Keratinocyte (primary cell): ENCODE data around the gene FMNL3. TPM values are rescaled to one million over a fixed set of nuclear protein-coding genes. Genes with fewer than 3 reads are reported as not detected.

Experiments
- DNase-seq: peaks from one replicate; pipeline ENCODE4 v3.0.0-alpha.2; 2011; ENCODE audit warnings: low read depth, missing footprints, low spot score
- FAIRE-seq: peaks from 2 replicates; lab custom pipeline; 2011; peaks lifted over from hg19 to GRCh38; lab: Jason Lieb, UNC
- H2AFZ ChIP-seq: 2 replicates; pipeline ENCODE4 v1.6.0; 2012; ENCODE audit warnings: low read length, control low read depth, inconsistent platforms; ENCODE audit not compliant: control insufficient read depth
- H3K27ac ChIP-seq: 2 replicates; pipeline ENCODE4 v1.5.1; 2011; ENCODE audit warnings: low read length; ENCODE audit not compliant: control insufficient read depth, insufficient read depth
- H3K27me3 ChIP-seq: 3 replicates; pipeline ENCODE4 v1.6.0; 2011; ENCODE audit warnings: low read length; ENCODE audit not compliant: control insufficient read depth, insufficient read depth; ENCODE audit errors: extremely low read depth
- H3K36me3 ChIP-seq, 2 experiments: 2 replicates in 1 of 2; 3 replicates in 1 of 2; pipeline ENCODE4 v1.5.1; 2011; ENCODE audit warnings: low read length in 2 of 2, mild to moderate bottlenecking in 1 of 2; ENCODE audit not compliant: control insufficient read depth in 2 of 2, insufficient read depth in 2 of 2; ENCODE audit errors: extremely low read depth in 1 of 2
- H3K4me1 ChIP-seq: 3 replicates; pipeline ENCODE4 v1.5.1; 2011; ENCODE audit warnings: low read length; ENCODE audit not compliant: control insufficient read depth, insufficient read depth; ENCODE audit errors: extremely low read depth
- H3K4me2 ChIP-seq: 3 replicates; pipeline ENCODE4 v1.6.0; 2011; ENCODE audit warnings: low read depth, low read length; ENCODE audit not compliant: control insufficient read depth, insufficient read depth; ENCODE audit errors: extremely low read depth
- H3K4me3 ChIP-seq, 3 experiments: fragments of 200-600 bp in 1 of 3; sonication (generic) in 1 of 3; 2 replicates in 2 of 3; 3 replicates in 1 of 3; pipeline ENCODE4 v1.5.1; 2011 to 2016; ENCODE audit warnings: low read length in 3 of 3, mild to moderate bottlenecking in 3 of 3, control low read depth in 2 of 3, inconsistent platforms in 1 of 3, low read depth in 1 of 3, mixed read lengths in 1 of 3, mixed run types in 1 of 3, moderate library complexity in 1 of 3; ENCODE audit not compliant: control insufficient read depth in 2 of 3, insufficient read depth in 2 of 3; ENCODE audit errors: extremely low read depth in 1 of 3
- H3K79me2 ChIP-seq: 2 replicates; pipeline ENCODE4 v1.6.0; 2012; ENCODE audit warnings: low read length; ENCODE audit not compliant: control insufficient read depth, insufficient read depth
- H3K9ac ChIP-seq: 3 replicates; pipeline ENCODE4 v1.6.0; 2011; ENCODE audit warnings: low read length; ENCODE audit not compliant: control insufficient read depth, insufficient read depth; ENCODE audit errors: extremely low read depth
- H3K9me1 ChIP-seq: 3 replicates; pipeline ENCODE4 v1.6.0; 2011; ENCODE audit warnings: low read length; ENCODE audit not compliant: control insufficient read depth, insufficient read depth; ENCODE audit errors: extremely low read depth
- H3K9me3 ChIP-seq: 2 replicates; pipeline ENCODE4 v1.5.1; 2012; ENCODE audit warnings: low read depth, low read length; ENCODE audit not compliant: control insufficient read depth
- H4K20me1 ChIP-seq: 3 replicates; pipeline ENCODE4 v1.6.0; 2011; ENCODE audit warnings: low read length; ENCODE audit not compliant: control insufficient read depth, insufficient read depth; ENCODE audit errors: extremely low read depth
- EZH2 ChIP-seq: IDR thresholded peaks from one replicate; pipeline ENCODE4 v1.6.1; 2012; ENCODE audit warnings: inconsistent platforms, mild to moderate bottlenecking, low read length, moderate library complexity
- dilution Hi-C: fragments of 300-500 bp; cut with MboI; formaldehyde crosslinking; loops from one replicate; pipeline ENCODE4 v1.7.0; 2020; ENCODE audit warnings: low sequenced_read_pairs; ENCODE audit not compliant: extremely low pct_ligation_motif_present
- polyA plus RNA-seq, 5 experiments: library from polyadenylated mRNA; depleted of rRNA in 3 of 5; stranded (reverse) in 3 of 5; stranded (forward) in 1 of 5; unstranded in 1 of 5; fragments of >200 nt; gene quantifications; 1 replicate in 1 of 5; 2 replicates in 3 of 5; 3 replicates in 1 of 5; pipeline versions ENCODE4 v1.2.1 to v1.2.3, GENCODE V29; 2011 to 2012; ENCODE audit warnings: missing spikeins in 2 of 5, low read depth in 1 of 5, low replicate concordance in 1 of 5
- small RNA-seq, 3 experiments: library from RNA; depleted of rRNA; stranded (forward); fragments of <200 nt; gene quantifications; one replicate each; pipeline ENCODE3, GENCODE V24; 2012; ENCODE audit warnings: low read depth in 3 of 3, low replicate concordance in 1 of 3; ENCODE audit not compliant: insufficient read length in 3 of 3
- TF ChIP-seq, protein P1 (sequence below), 3 experiments: IDR thresholded peaks in 1 of 3; conservative IDR thresholded peaks in 1 of 3; optimal IDR thresholded peaks in 1 of 3; 2 replicates in 2 of 3; 3 replicates in 1 of 3; pipeline versions ENCODE3 to v1.5.1; 2011; ENCODE audit warnings: low read length in 3 of 3, mild to moderate bottlenecking in 3 of 3, moderate library complexity in 2 of 3, control low read depth in 1 of 3, inconsistent platforms in 1 of 3; ENCODE audit not compliant: insufficient read depth in 2 of 3; ENCODE audit errors: extremely low read depth in 1 of 3

The FMNL3 gene
- polyA plus RNA-seq, 1 donor (not counting 4 experiments of a cell fraction or from before 2014, with no cell fraction given) = 1.1 TPM

DNA sequence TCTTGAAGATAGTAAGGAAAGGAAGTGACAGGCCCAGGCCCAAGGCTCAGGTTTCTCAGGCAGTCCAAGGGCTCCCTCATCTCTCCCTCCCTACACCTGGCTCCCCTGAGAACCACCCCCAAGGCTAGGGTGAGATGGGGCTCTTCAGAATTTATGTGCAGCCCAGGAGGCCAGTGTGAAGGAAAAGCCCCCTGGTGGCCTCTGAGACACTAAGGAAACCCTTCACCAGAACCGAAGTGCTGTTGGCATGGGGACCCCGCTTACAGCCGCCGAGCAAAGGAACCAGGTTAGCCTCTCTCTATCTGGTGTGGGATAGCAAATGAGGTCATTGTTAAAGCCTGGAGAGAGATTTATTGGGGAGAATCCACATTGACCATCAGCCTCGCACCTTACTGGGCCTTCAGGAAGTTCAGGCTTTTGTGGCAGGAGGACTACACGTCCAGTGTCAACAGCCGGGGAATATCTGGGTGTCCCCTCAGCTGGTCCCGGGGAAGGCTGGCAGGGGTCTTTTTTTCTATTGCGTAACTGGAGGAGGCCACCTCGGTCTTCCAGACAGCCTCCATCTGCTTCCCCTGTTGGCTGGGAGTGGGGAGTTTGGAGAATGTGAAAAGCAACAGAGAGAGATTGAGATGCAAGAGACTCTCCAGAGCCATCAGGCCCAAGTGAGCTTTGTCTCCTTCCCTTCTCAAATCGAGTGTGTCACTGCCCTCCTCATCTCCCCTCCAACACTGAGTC lies 119.9 kb downstream of the FMNL3 start:
- Histone ChIP-seq H3K9me3 (no peaks in the 10 kb centered on the region), H3K4me2 (no peak overlapping the region), H3K9ac (no peak overlapping the region), H3K9me1 (no peaks in the 10 kb centered on the region), H3K27me3 (no peaks in the 10 kb centered on the region), H3K4me1 (peaks cover 7% of the 10 kb centered on the region), H2AFZ (no peak overlapping the region), H3K27ac (no peak overlapping the region), H3K36me3 (peaks cover 0 to 12% of the 10 kb centered on the region in 2 experiments), H3K4me3 (no peak overlapping the region), H3K79me2 (no peaks in the 10 kb centered on the region), H4K20me1 (no peaks in the 10 kb centered on the region)
- TF ChIP-seq EZH2 = no peak
- TF ChIP-seq, protein P1, sequence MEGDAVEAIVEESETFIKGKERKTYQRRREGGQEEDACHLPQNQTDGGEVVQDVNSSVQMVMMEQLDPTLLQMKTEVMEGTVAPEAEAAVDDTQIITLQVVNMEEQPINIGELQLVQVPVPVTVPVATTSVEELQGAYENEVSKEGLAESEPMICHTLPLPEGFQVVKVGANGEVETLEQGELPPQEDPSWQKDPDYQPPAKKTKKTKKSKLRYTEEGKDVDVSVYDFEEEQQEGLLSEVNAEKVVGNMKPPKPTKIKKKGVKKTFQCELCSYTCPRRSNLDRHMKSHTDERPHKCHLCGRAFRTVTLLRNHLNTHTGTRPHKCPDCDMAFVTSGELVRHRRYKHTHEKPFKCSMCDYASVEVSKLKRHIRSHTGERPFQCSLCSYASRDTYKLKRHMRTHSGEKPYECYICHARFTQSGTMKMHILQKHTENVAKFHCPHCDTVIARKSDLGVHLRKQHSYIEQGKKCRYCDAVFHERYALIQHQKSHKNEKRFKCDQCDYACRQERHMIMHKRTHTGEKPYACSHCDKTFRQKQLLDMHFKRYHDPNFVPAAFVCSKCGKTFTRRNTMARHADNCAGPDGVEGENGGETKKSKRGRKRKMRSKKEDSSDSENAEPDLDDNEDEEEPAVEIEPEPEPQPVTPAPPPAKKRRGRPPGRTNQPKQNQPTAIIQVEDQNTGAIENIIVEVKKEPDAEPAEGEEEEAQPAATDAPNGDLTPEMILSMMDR (optimal IDR thresholded peaks at IDR 0.05 in 1 of 3, IDR thresholded peaks at IDR 0.05 in 1 of 3, conservative IDR thresholded peaks at IDR 0.05 in 1 of 3; ENCODE audit: extremely low read depth in 1 of 3, insufficient read depth in 2 of 3, low read length in 3 of 3) = no peak
- FAIRE-seq (no peak), DNase-seq (no peak)
- dilution Hi-C loops = no loop called here

Small RNA genes within 50 kb of the gene (small RNA-seq; reads per million reads assigned to genes)
- gene AC020612.2 (0 reads per million in 3 experiments), gene HIGD1AP9 (0 reads per million in 3 experiments), gene POLR2KP1 (0 reads per million in 3 experiments), gene RNU6-834P (0 reads per million in 3 experiments)

Other genes with a start within 250 kb of the FMNL3 start
- gene KCNH3, start 168.4 kb downstream of the FMNL3 start, polyA plus RNA-seq = 0.08 to 0.21 TPM (median 0.16 TPM) in 3 replicates
- 40.7 to 55.8 TPM (median 49.3 TPM) in 3 replicates for gene MCRS1, start 139.3 kb downstream of the FMNL3 start, polyA plus RNA-seq
- gene FAM186B, start 101.8 kb downstream of the FMNL3 start, polyA plus RNA-seq = 0.12 to 0.23 TPM (median 0.13 TPM) in 3 replicates
- 12.7 to 19.0 TPM (median 13.3 TPM) in 3 replicates for gene PRPF40B, start 83.8 kb downstream of the FMNL3 start, polyA plus RNA-seq
- gene TMBIM6, start 34.2 kb upstream of the FMNL3 start, polyA plus RNA-seq = 619 to 815 TPM (median 668 TPM) in 3 replicates
- 3.9 to 5.8 TPM (median 4.4 TPM) in 3 replicates for gene NCKAP5L, start 121.0 kb upstream of the FMNL3 start, polyA plus RNA-seq
- 2.9 to 3.7 TPM (median 3.4 TPM) in 3 replicates for gene BCDIN3D, start 135.7 kb upstream of the FMNL3 start, polyA plus RNA-seq
- 0.07 TPM in 1 of 3 replicates, not detected in the others for gene FAIM2, start 196.5 kb upstream of the FMNL3 start, polyA plus RNA-seq
- not detected in 3 replicates for gene AQP2, start 243.3 kb upstream of the FMNL3 start, polyA plus RNA-seq